Measurements from ENCODE around the gene SLC34A3.

The SLC34A3 gene

GRCh38 chr9:137267933-137268355, 37.2 kb downstream of the SLC34A3 start:
- TF ChIP-seq CTCF (IDR thresholded peaks at IDR 0.05; ENCODE audit: poor library complexity, severe bottlenecking), result no peak
- DNase-seq (ENCODE audit: low spot score), result peak; percentile 44

GRCh38 chr9:137268538-137269201, 38.0 kb downstream of the SLC34A3 start:
- peaks cover under 1% of the 10 kb centered on the region for H3K4me1 ChIP-seq (ENCODE audit: insufficient read depth, poor library complexity, severe bottlenecking)
- H3K4me3 ChIP-seq (ENCODE audit: severe bottlenecking), result no peak overlapping the region
- H3K27me3 ChIP-seq (ENCODE audit: insufficient read depth, poor library complexity, severe bottlenecking), result no peaks in the 10 kb centered on the region
- peak overlapping the region; percentile 2 for H3K27ac ChIP-seq (ENCODE audit: poor library complexity, severe bottlenecking)
- ATAC-seq (ENCODE audit: low read depth) (no peak), DNase-seq (ENCODE audit: low spot score) (no peak)
- no peak for TF ChIP-seq CTCF (IDR thresholded peaks at IDR 0.05; ENCODE audit: poor library complexity, severe bottlenecking)
- peaks cover 81% of the 10 kb centered on the region for H3K36me3 ChIP-seq (ENCODE audit: low read depth)
- H3K9me3 ChIP-seq (ENCODE audit: severe bottlenecking), result no peaks in the 10 kb centered on the region

More at GRCh38 chr9:137267933-137268355, 37.2 kb downstream of the SLC34A3 start:
- ATAC-seq (ENCODE audit: low read depth), result no peak
- Histone ChIP-seq H3K9me3 (ENCODE audit: severe bottlenecking) (no peaks in the 10 kb centered on the region), H3K4me1 (ENCODE audit: insufficient read depth, poor library complexity, severe bottlenecking) (no peaks in the 10 kb centered on the region), H3K4me3 (ENCODE audit: severe bottlenecking) (no peak overlapping the region), H3K36me3 (ENCODE audit: low read depth) (peaks cover 83% of the 10 kb centered on the region), H3K27ac (ENCODE audit: poor library complexity, severe bottlenecking) (no peak overlapping the region), H3K27me3 (ENCODE audit: insufficient read depth, poor library complexity, severe bottlenecking) (no peaks in the 10 kb centered on the region)

GRCh38 chr9:137269231-137269772, 38.6 kb downstream of the SLC34A3 start:
- Histone ChIP-seq H3K4me1 (ENCODE audit: insufficient read depth, poor library complexity, severe bottlenecking) (peaks cover 7% of the 10 kb centered on the region), H3K27me3 (ENCODE audit: insufficient read depth, poor library complexity, severe bottlenecking) (no peaks in the 10 kb centered on the region), H3K4me3 (ENCODE audit: severe bottlenecking) (no peak overlapping the region), H3K27ac (ENCODE audit: poor library complexity, severe bottlenecking) (peak overlapping the region; percentile 2), H3K36me3 (ENCODE audit: low read depth) (peaks cover 75% of the 10 kb centered on the region), H3K9me3 (ENCODE audit: severe bottlenecking) (no peaks in the 10 kb centered on the region)
- no peak for TF ChIP-seq CTCF (IDR thresholded peaks at IDR 0.05; ENCODE audit: poor library complexity, severe bottlenecking)
- ATAC-seq (ENCODE audit: low read depth) (no peak), DNase-seq (ENCODE audit: low spot score) (peak; percentile 39)

GRCh38 chr9:137270929-137271695, 40.4 kb downstream of the SLC34A3 start:
- peaks cover 59% of the 10 kb centered on the region for H3K36me3 ChIP-seq (ENCODE audit: low read depth)
- DNase-seq (ENCODE audit: low spot score), result peak; percentile 56
- H3K27me3 ChIP-seq (ENCODE audit: insufficient read depth, poor library complexity, severe bottlenecking), result no peaks in the 10 kb centered on the region
- no peak for ATAC-seq (ENCODE audit: low read depth)
- H3K27ac ChIP-seq (ENCODE audit: poor library complexity, severe bottlenecking), result no peak overlapping the region
- H3K9me3 ChIP-seq (ENCODE audit: severe bottlenecking), result no peaks in the 10 kb centered on the region
- H3K4me3 ChIP-seq (ENCODE audit: severe bottlenecking), result no peak overlapping the region
- TF ChIP-seq CTCF (IDR thresholded peaks at IDR 0.05; ENCODE audit: poor library complexity, severe bottlenecking), result no peak
- H3K4me1 ChIP-seq (ENCODE audit: insufficient read depth, poor library complexity, severe bottlenecking), result peaks cover 10% of the 10 kb centered on the region

Measured in RWPE2 (cell line).